HG03571 (cell line): ENCODE data around the gene CYBA.

ENCODE experiments used
- ATAC-seq: cut with Tn5 transposase; IDR thresholded peaks from one replicate; pipeline ENCODE4 v1.9.1; 2021; ENCODE audit not compliant: unreplicated experiment

Gene CYBA

GRCh38 chr16:88662843-88663606 is 12.2 kb upstream of the CYBA start, which contains the start of gene MVD:
Gene MVD, minus strand, starts transcription at chr16:88663091. Its CDS starts 11 bp downstream, at chr16:88663080.
- ATAC-seq = peak; percentile 92

DNA sequence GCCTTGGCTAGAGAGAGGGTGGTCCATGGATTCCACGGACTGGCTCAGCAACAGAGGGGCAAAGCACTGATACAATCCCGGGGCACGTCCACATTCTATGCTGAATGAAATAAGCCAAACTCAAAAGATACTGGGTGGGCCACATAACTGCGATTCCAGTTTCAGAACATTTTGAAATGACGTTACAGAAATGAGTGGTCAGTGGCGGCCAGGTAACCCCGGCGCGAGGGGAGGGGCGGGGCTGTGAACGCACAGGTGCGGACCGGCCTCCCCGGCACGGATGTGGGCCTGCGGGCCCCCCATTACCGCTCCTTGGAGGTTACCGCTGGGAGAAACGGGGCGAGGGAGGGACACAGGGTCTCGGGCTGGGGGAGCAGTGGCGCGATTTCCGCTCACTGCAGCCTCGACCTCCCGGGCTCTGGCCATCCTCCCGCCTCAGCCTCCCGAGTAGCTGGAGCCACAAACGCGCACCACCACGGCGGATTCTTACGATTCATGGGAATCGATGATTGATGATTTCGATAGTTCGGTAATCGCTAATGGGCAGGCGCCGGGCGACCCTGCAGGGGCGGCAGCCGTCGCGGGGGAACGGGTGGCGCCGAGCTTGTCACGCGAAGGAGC is 11.5 kb upstream of the CYBA start:
- peak; percentile 2 for ATAC-seq

DNA sequence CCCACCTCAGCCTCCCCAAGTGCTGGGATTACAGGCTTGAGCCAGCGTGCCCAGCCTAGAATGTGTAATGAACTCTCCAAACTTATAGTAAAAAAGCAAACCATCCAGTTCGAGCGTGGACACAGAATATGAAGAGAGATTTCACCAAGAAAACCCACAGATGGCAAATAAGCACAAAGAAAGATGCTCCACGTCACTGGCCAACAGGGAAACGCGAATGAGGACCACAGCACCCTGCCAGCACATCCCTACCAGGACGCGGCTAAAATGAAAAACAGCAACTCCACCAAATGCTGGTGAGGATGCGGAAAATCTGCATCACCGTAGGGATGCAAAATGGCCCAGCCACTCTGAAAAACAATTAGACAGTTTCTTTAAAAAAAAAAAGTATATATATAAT is 10.6 kb upstream of the CYBA start:
- ATAC-seq = no peak

DNA sequence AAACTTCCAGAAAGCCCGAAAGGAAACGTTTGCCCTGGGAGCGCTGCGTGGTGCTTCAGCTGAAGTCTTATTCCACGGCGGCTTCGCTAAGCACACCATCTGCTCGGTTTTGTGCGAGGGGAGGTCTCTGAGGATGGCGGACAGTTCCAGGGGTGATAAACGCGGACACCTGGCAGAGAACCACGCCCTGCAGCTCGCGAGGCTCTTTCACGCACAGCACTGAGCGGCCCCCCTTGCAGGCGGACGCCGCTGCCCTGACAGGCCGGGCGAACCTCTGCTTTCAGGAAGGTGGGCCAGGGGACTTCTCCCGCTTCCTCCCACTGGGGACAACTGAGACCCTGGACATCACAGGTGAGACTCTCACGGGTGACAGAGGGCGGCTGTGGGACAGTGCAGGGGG is 8.3 kb upstream of the CYBA start:
- ATAC-seq = no peak

GRCh38 chr16:88658714-88659113 is 7.9 kb upstream of the CYBA start:
- no peak for ATAC-seq

DNA sequence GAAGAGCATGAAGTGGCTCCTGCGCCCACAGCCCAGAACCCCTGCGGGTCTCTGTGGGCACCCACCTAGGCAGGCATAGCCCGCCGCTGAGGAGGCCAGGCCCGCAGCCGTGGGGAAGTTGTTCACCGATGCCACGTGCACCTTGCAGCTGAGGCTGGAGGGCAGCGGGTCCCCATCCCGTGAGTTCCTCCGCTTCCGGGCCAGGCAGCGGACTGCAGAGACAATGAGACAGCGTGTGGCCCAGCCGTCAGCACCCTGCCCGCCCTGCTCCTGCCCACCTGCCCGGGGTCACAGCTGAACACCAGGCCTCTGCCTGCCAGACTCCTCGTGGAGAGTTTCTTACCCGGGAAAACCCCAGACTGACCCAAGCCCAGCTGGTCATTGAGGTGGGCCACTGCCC is 6.5 kb upstream of the CYBA start:
- no peak for ATAC-seq

DNA sequence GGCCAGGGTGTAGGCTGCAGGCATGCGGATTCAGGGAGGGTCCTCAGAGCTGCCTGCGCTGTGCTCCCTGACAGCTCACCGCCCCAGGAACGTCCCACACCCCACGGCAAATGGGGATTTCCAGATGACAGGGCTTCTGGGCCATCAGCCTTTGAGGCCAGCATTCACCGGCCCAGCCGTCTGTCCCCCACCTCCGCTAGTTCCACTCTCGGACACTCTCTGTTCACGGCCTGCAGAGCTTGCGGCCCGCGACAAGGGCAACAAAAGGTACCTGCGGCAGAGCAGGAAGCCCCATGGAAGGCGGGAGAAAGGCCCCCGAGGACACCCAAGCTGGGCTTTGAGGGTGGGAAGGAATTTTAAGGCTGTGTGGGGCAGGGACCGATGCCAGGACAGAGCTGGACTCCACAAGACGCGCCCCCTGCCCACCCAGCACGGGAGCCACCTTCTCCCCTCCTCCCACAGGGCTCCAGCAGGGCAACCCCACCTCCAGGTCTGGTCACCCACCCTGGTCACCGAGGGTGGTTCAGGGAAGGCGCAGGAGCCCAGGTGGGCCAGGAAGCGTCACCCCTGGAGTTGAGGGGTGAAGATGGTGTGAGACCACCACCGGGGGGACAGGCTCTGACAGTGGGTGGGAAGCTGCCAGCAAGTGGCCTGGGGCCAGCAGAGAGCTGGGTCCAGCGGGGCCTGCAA is 5.6 kb upstream of the CYBA start:
- no peak for ATAC-seq

DNA sequence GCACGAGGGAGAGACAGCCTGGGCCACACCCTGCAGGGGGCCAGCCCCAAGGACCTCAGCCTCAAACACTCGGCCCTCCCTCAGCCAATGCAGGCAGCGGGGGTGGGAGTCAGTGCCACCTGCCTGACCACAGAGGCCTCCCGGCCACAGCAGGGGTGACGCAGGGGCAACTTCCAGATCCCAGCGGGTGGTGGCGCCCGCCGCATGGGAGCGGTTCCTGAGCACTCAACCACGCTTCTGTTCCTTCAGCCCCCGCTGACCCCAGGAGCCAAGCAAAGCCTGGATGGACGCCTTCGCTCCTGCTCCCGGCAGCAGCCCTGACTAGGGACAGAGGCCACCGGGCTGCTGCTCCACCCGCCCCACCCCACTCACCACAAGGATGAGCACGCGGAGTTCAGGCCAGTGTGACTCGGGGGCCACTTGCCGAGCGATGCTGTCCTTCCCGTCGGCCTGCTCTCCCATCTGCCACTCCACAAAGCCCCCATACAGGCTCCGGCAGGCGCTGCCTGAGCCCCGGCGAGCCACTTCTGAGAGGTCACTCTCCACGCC is 5.0 kb upstream of the CYBA start:
- ATAC-seq = no peak

DNA sequence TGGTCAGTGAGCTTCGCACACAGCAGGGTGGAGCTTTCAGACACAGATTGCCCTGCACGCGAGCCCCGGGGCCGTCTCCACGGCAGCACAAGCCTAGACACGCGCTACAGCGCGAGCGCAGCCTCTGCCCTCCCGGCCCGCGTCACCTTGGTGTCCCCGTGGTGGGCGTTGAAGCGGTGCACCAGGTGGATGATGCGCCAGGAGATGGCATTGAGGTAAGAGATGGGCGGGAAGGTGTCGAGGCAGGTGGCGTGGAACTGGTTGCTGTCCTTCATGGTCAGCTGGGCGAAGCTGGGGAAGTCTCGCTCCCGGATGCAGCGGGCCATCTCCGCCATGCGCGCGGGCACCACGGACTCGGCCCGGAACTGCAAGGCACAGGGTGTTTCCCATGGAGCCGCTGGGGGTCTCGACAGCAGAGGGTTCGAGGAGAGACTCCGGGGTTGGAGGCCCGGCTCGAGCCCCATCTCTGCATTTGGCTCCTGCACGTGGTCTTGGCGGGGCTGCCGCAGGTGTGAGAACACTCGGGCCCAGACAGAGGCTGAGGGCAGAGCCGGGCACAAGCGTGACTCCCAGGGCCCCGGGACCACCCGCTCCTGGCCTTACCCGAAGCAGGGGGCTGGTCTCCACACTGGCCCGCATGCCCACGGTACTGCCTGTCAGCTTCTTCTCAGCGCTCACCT is 4.3 kb upstream of the CYBA start:
- ATAC-seq = no peak

GRCh38 chr16:88654363-88655052 is 3.7 kb upstream of the CYBA start:
- ATAC-seq = no peak

- no peak for ATAC-seq
Observed at GRCh38 chr16:88653596-88654362, 2.9 kb upstream of the CYBA start.

- ATAC-seq = no peak
Observed at GRCh38 chr16:88653101-88653500, 2.2 kb upstream of the CYBA start.

DNA sequence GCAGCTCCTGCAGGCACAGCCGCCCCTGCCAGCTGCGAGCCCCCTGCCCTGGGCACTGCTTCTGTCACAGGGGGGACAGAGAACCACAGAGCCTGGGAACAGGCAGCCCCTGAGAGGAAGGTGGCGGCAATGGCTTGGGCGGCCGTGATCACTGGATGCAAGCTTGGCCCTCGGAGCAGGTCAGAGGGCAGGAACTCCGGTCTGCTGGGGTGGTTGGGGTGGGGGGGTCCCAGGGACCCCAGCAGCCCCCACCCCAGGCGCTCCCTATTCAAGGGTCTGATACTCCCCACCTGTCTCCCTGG is 1.9 kb upstream of the CYBA start:
- ATAC-seq = no peak

DNA sequence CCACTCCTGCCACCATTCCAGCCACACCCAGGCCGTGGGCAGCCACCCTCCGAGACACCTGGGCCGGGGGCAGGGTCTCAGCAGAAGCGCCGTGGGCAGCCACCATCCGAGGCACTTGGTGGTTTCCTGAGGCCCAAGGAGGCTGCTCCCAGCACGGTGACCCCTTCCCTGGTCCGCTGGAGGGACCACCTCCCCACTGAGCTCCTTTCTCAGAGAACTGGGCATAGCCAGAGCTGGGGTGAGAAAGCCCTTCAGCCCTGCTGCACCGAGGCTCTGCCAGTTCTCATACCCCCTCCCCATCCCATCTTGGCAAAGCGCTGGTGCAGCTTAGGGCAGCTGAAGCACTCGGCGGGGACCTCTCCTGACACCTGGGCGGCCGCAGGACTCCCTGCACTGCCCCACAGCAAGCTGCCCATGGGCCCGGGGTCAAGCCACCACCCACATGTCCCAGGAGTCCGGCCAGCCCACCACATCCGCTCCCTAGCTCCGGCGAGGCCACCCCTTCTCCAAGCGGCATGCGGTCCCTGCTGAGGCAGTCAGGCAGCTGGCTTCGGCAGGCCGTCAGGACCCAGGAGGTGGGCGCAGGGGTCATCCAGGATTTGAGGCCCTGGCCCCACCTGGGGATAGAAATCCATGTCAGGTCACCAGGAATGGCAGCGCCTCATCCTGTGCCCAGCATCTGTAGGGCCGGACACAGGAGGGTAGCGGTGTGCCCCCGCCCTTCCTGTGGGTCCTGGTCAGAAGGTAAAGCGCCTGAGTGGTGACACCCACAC is 1.3 kb upstream of the CYBA start:
- no peak for ATAC-seq

- ATAC-seq = peak; percentile 61
Observed at GRCh38 chr16:88651276-88651988, 579 bp upstream of the CYBA start.

- ATAC-seq = peak; percentile 14
Observed at GRCh38 chr16:88649924-88650748, 717 bp downstream of the CYBA start.

DNA sequence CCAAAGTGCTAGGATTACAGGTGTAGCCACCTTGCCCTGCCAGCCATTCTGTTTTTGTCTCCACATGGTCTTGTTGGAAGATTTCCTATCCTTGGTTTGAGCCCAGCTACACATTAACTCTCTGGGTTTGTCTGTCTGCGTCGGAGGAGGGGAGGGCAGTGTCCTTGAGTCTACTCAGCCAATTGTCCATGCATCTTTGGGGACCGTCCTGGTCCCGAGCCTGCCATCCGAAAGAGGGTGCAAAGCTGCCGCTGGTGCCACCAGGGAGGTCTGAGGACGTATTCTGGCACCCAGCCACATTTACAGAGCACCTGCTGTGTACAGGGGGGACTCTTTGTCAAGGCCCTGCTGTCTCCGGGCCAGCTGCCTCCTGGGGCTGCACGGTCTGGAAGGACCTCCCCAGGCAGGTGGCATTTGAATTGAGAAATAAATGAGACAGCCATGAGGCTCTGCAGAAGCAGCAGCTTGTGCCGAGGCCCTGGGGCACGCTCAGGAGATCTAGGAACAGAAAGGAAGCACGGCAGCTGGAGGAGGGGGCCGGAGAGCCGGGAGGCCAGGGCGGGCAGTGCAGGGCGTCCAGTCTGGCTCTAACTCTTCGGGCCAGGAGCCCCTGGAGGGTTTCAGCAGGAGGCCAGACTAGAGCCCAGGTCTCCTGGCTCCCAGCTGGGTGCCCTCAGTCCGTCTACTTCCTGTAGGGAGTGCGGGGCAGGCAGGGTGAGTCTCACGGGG is 1.5 kb downstream of the CYBA start:
- no peak for ATAC-seq
